ENCODE measurements around the gene GEMIN4.

Gene GEMIN4

GRCh38 chr17:697682-698081 lies 54.4 kb downstream of the GEMIN4 start:
- DNase-seq = no peak

DNA sequence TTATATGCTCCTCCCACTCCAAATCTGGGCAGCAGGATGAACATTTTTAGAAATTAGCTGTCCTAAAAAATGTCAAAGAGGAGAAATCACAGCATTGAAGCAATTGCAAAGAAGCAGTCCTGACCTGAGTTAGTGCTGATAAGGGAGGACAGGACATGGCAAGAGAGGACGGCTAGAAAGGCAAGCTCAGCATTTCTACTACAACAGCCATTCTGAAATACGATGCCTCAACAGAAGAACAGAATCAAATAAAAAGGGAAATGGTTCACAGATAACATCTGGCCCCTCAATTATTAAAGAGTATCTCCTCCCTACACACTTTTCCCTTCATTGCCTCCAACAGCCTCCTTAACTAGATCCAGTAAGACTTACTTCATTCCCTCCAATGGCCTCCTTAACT lies 55.7 kb downstream of the GEMIN4 start:
- no peak for DNase-seq

All from EL (cell line).